MG63 (cell line): ENCODE results near the gene IGIP. TPM values are rescaled to one million over a fixed set of nuclear protein-coding genes. Genes with fewer than 3 reads are reported as not detected.
A peak's percentile ranks its signal among the peaks of the same experiment; 100 is the strongest.

Experiments used
- DNase-seq: peaks from one replicate; pipeline ENCODE4 v3.0.0-alpha.2; 2020
- H3K27me3 ChIP-seq: fragments of 250-450 bp; sonication (Bioruptor Pico); 2 replicates; pipeline ENCODE4 v1.5.1; 2020; ENCODE audit warnings: mild to moderate bottlenecking, moderate library complexity
- H3K36me3 ChIP-seq: fragments of 250-450 bp; sonication (Bioruptor Pico); 2 replicates; pipeline ENCODE4 v1.5.1; 2020; ENCODE audit warnings: mild to moderate bottlenecking, moderate library complexity
- H3K4me3 ChIP-seq: fragments of 250-450 bp; sonication (Bioruptor Pico); 2 replicates; pipeline ENCODE4 v1.5.1; 2020; ENCODE audit warnings: mild to moderate bottlenecking, moderate library complexity
- H3K9me3 ChIP-seq: fragments of 250-450 bp; sonication (Bioruptor Pico); 2 replicates; pipeline ENCODE4 v1.5.1; 2020; ENCODE audit warnings: mild to moderate bottlenecking, moderate library complexity
- total RNA-seq: library from RNA; depleted of rRNA; stranded (reverse); fragments of >200 nt; shearing (Covaris generic); gene quantifications from 2 replicates; pipeline ENCODE4 v1.2.3, GENCODE V29; 2014; ENCODE audit warnings: low replicate concordance; rRNA removed

Gene IGIP
- total RNA-seq, 1 experiment from 2014 or later: 1.4 TPM

- Histone ChIP-seq H3K4me3 (no peak overlapping the region), H3K27me3 (no peaks in the 10 kb centered on the region), H3K9me3 (no peaks in the 10 kb centered on the region), H3K36me3 (no peaks in the 10 kb centered on the region)
- no peak for DNase-seq
These were observed 46.7 kb downstream of the IGIP start for GRCh38 chr5:140172483-140172882.

DNA sequence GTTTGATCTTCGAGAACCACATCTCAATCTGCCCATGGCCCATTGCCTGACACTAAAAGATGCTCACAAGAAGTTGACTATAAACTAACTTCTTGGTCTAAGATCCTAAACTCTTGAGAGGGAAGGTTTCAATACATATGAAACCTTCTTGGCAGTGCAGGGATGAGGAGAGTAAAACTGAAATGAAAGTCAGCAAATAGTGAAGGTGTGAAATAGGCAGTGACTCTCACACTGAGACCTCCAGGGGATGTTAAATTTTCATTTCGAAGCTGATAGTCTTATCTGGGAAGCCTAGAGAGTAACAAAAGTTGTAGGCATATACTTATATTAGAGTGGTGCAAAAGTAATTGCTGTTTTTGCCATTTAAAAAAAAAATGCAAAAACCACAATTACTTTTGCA is 48.3 kb downstream of the IGIP start:
- DNase-seq: no peak
- Histone ChIP-seq H3K4me3 (no peak overlapping the region), H3K27me3 (no peaks in the 10 kb centered on the region), H3K36me3 (no peaks in the 10 kb centered on the region), H3K9me3 (no peaks in the 10 kb centered on the region)

DNA sequence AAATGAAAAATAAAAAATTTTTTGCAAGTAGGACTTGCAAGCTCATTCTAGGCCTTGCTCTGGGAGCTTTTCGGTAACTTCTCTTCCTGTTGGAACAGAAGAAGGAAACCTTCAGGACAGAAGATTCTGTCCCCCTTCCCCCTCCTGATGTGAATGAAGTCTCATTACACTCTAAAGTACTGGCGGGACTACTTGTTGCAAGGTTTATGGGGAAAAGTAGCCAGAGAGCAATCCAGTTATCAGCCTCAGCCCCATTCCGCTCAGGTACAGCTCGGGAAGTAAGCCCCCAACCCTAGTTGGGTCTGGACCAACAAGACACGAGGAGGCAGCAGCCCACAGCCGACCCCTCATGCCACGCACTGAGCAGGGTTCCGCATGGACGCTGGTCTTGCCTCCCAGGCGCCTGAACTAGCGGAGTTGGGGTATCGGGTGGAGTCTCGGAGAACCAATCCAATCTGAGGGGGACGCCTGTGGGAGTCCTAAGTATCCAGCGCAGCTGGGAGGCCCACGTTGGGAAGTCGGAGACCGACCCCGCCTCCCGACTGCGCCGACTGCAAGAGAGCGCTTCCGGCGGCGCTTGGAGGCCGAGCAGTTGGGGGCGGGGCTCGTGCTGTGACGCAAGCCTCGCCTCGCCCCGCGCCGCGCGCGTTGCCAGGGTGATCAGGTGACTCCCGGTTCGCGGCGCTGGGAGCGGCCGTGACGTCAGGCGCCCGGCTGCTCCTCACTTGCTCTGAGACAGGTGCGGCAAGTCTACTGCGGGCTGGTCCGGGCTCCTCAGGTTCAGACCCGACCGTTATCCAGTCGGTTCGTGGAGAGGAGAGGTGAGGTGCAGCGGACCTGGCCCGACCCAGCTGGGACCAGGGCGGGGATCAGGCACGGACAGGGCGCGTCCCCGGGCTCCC is 49.0 kb downstream of the IGIP start, which contains the start of gene CYSTM1:
CYSTM1 (plus strand) TSS at position 724 of the 902 bp plus-strand sequence. CDS start 19,278 bp downstream, outside the sequence.
- H3K9me3 ChIP-seq: no peaks in the 10 kb centered on the region
- peak within 1 kb of the TSS; percentile 67 for H3K4me3 ChIP-seq
- peak; percentile 92 for DNase-seq
- H3K36me3 ChIP-seq: no peaks in the 10 kb centered on the region
- H3K27me3 ChIP-seq: no peaks in the 10 kb centered on the region

DNA sequence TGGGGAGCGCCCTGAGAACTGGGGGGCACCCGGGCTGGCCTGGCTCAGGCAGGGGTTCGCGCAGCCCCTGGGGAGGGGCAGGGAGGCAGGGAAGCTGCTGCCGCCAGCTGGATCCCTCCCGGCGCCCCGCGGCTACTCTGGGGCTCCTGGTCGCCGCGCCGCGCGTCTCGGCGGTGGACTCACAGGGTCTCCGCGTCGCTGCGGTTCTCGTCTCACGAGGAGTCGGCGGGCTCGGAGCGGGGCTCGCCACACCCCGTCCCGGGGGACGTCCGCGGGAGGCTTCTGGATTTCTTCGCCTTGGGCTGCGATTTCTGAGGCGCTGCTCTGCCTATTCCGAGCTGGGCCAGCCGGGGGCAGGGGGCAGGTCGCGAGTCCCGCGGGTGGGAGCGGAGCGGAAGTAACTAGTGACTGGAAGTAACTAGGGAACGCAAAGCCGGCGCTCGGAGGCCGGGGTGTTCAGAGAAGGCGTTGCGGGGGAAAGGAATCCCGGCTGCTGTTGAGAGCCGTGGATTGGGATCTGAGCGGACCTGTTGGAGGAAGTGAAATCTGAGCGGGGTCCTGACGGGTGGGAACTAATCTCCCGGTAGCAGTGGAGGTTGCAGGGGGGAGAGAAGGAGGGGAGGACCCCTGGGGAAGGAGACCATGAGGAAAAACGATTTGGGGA is 49.8 kb downstream of the IGIP start:
- DNase-seq: peak; percentile 80
- Histone ChIP-seq H3K27me3 (no peaks in the 10 kb centered on the region), H3K9me3 (no peaks in the 10 kb centered on the region), H3K4me3 (peak overlapping the region; percentile 67), H3K36me3 (no peaks in the 10 kb centered on the region)

DNA sequence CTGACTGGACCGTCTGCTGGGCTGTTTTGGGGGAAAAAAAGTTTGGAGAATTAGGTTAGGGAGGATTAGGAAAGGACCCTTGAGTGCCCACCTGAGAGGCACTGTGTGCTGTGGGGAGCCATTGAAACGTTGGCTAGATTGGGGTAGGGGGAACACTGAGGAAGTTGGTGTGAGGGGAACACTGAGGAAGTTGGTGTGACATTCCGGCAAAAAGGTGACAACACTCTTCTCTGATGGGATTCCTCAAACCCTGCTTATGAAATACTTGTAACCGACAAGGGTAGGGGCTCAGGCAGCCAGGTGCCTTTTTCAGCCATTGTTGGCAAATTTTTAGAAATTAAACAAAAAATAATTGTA is 50.3 kb downstream of the IGIP start:
- Histone ChIP-seq H3K27me3 (no peaks in the 10 kb centered on the region), H3K9me3 (no peaks in the 10 kb centered on the region), H3K4me3 (peak overlapping the region; percentile 67), H3K36me3 (no peaks in the 10 kb centered on the region)
- no peak for DNase-seq

DNA sequence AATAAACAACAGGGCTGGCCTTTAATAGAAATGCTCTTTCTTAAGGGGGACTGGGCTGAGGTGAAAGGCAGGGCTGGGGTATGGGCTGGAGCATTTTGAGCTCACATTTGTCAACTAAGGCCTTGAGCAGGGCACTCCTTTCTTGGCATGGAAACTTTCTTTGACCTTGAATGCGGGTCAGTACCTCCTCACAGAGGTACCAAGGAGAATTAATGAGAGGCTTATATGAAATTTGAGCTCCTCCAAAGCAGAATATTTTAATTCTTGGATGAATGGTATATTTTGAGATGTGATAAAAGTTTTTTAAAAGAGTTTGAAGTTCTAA is 52.3 kb downstream of the IGIP start:
- Histone ChIP-seq H3K9me3 (no peaks in the 10 kb centered on the region), H3K27me3 (no peaks in the 10 kb centered on the region), H3K4me3 (no peak overlapping the region), H3K36me3 (no peaks in the 10 kb centered on the region)
- no peak for DNase-seq

- DNase-seq: no peak
- Histone ChIP-seq H3K27me3 (no peaks in the 10 kb centered on the region), H3K36me3 (no peaks in the 10 kb centered on the region), H3K4me3 (no peak overlapping the region), H3K9me3 (no peaks in the 10 kb centered on the region)
These were observed 52.9 kb downstream of the IGIP start for GRCh38 chr5:140178482-140179116.

Other genes with a start within 250 kb of the IGIP start
- 0.94 and 2.8 TPM in 2 replicates for gene NRG2, start 82.6 kb upstream of the IGIP start, total RNA-seq
- 6.9 and 15.8 TPM in 2 replicates for gene PURA, start 11.8 kb upstream of the IGIP start, total RNA-seq
- 12.9 and 29.4 TPM in 2 replicates for gene CYSTM1, start 49.3 kb downstream of the IGIP start, total RNA-seq
- gene PFDN1, start 177.2 kb downstream of the IGIP start, total RNA-seq: 240 and 304 TPM in 2 replicates
- gene HBEGF, start 220.7 kb downstream of the IGIP start, total RNA-seq: 27.9 and 40.0 TPM in 2 replicates
- not detected in 2 replicates for gene SLC4A9, start 234.3 kb downstream of the IGIP start, total RNA-seq